Measurements from ENCODE around the gene ZNF100.
"Not testable (repeated sequence)": the region's sequence is repeated elsewhere in the genome, so short reads cannot be mapped to it uniquely, and the experiment has no call there.

ZNF100 gene

GRCh38 chr19:21674454-21674853 lies 92.9 kb downstream of the ZNF100 start:
- Mint-ChIP-seq H3K27ac (no peak overlapping the region), H3K36me3 (ENCODE audit: low read depth) (no peaks in the 10 kb centered on the region), H3K4me3 (no peak overlapping the region), H3K4me1 (no peaks in the 10 kb centered on the region), H3K27me3 (ENCODE audit: low read depth, poor library complexity) (no peaks in the 10 kb centered on the region), H3K9me3 (peaks cover 60% of the 10 kb centered on the region)
- DNase-seq = no peak
- TF ChIP-seq CTCF (IDR thresholded peaks at IDR 0.05) = no peak

- H3K9me3 Mint-ChIP-seq = peaks cover 53% of the 10 kb centered on the region
- not testable (repeated sequence) for H3K4me3 Mint-ChIP-seq; DNase-seq; H3K36me3 Mint-ChIP-seq (ENCODE audit: low read depth); H3K4me1 Mint-ChIP-seq; H3K27me3 Mint-ChIP-seq (ENCODE audit: low read depth, poor library complexity); H3K27ac Mint-ChIP-seq
These were observed 93.9 kb downstream of the ZNF100 start for GRCh38 chr19:21673479-21673878.
